H1 (cell line): ENCODE results near the gene CHD6. TPM values are rescaled to one million over a fixed set of nuclear protein-coding genes. Genes with fewer than 3 reads are reported as not detected.

Source experiments
- CTCF ChIA-PET: fragments of 300-600 bp; sonication (Branson Sonifier 250); formaldehyde crosslinking; loops from one replicate; lab custom pipeline; 2021; ENCODE audit not compliant: partially characterized antibody; lab: Charles Lee
- POLR2A ChIA-PET: fragments of 300-600 bp; sonication (Branson Sonifier 250); formaldehyde crosslinking; loops from one replicate; lab custom pipeline; 2021; ENCODE audit warnings: inconsistent platforms; ENCODE audit not compliant: partially characterized antibody; lab: Charles Lee
- DNase-seq, 2 experiments: peaks; one replicate each; pipeline versions ENCODE4 v3.0.0 to v3.0.0-alpha.2; 2010 to 2022; ENCODE audit warnings: low spot score in 2 of 2, low read depth in 1 of 2, mixed read lengths in 1 of 2
- FAIRE-seq: peaks from 2 replicates; lab custom pipeline; 2011; peaks lifted over from hg19 to GRCh38; lab: Jason Lieb, UNC
- H2AFZ ChIP-seq: 2 replicates; pipeline ENCODE4 v1.8.1; 2012; ENCODE audit warnings: low read length, inconsistent platforms
- H2AK5ac ChIP-seq: 2 replicates; pipeline ENCODE4 v1.6.1; 2013; ENCODE audit warnings: low read depth, low read length
- H2BK120ac ChIP-seq: replicated peaks from 2 replicates; pipeline ENCODE3; 2013; ENCODE audit warnings: low read depth, low read length, inconsistent platforms
- H2BK12ac ChIP-seq: 2 replicates; pipeline ENCODE4 v1.6.1; 2013; ENCODE audit warnings: low read depth, low read length
- H2BK15ac ChIP-seq: 2 replicates; pipeline ENCODE4 v1.6.1; 2013; ENCODE audit warnings: low read length
- H2BK20ac ChIP-seq: 2 replicates; pipeline ENCODE4 v1.6.1; 2013; ENCODE audit warnings: low read length
- H2BK5ac ChIP-seq: 2 replicates; pipeline ENCODE4 v1.6.1; 2013; ENCODE audit warnings: low read depth, low read length
- H3K14ac ChIP-seq: 2 replicates; pipeline ENCODE4 v1.6.1; 2013; ENCODE audit warnings: inconsistent platforms; ENCODE audit not compliant: insufficient read length
- H3K18ac ChIP-seq: 2 replicates; pipeline ENCODE4 v1.6.1; 2013; ENCODE audit warnings: low read length; ENCODE audit errors: extremely low read depth
- H3K23ac ChIP-seq: 2 replicates; pipeline ENCODE4 v1.6.1; 2013; ENCODE audit warnings: inconsistent platforms; ENCODE audit not compliant: insufficient read length
- H3K23me2 ChIP-seq: 2 replicates; pipeline ENCODE4 v1.6.1; 2013; ENCODE audit warnings: low read depth, low read length
- H3K27ac ChIP-seq: 2 replicates; pipeline ENCODE4 v1.6.1; 2011; ENCODE audit warnings: low read depth, low read length, inconsistent platforms
- H3K27me3 ChIP-seq, 4 experiments: replicated peaks in 1 of 4; 1 replicate in 1 of 4; 2 replicates in 3 of 4; pipeline versions ENCODE4 v1.6.1 to v1.8.1; 2011 to 2013; ENCODE audit warnings: low read length in 3 of 4, mild to moderate bottlenecking in 3 of 4, inconsistent platforms in 2 of 4, mixed read lengths in 2 of 4, moderate library complexity in 1 of 4; ENCODE audit not compliant: control insufficient read depth in 3 of 4, insufficient read depth in 3 of 4; ENCODE audit errors: extremely low read depth in 1 of 4
- H3K36me3 ChIP-seq, 4 experiments: 2 replicates each; pipeline versions ENCODE4 v1.6.1 to v1.8.1; 2011 to 2013; ENCODE audit warnings: mild to moderate bottlenecking in 4 of 4, low read length in 3 of 4, moderate library complexity in 2 of 4, control low read depth in 1 of 4, inconsistent platforms in 1 of 4; ENCODE audit not compliant: insufficient read depth in 4 of 4, control insufficient read depth in 2 of 4
- H3K4ac ChIP-seq: replicated peaks from 2 replicates; pipeline ENCODE3; 2013; ENCODE audit warnings: low read length, low read depth, mixed read lengths, inconsistent platforms; ENCODE audit not compliant: insufficient read length
- H3K4me1 ChIP-seq, 4 experiments: replicated peaks in 1 of 4; 1 replicate in 1 of 4; 2 replicates in 3 of 4; pipeline versions ENCODE4 v1.6.1 to v1.8.1; 2011 to 2013; ENCODE audit warnings: low read length in 3 of 4, inconsistent platforms in 2 of 4, mixed read lengths in 1 of 4; ENCODE audit not compliant: insufficient read depth in 4 of 4, control insufficient read depth in 3 of 4
- H3K4me2 ChIP-seq, 2 experiments: 2 replicates each; pipeline versions ENCODE4 v1.6.1 to v1.8.1; 2011 to 2013; ENCODE audit warnings: low read depth in 2 of 2, low read length in 2 of 2, control low read depth in 1 of 2, inconsistent platforms in 1 of 2, mild to moderate bottlenecking in 1 of 2; ENCODE audit not compliant: insufficient read depth in 1 of 2
- H3K4me3 ChIP-seq, 4 experiments: fragments of 200-600, 300-600 bp in 1 of 4; sonication (generic), shearing (Covaris generic), sonication (Bioruptor Twin) in 1 of 4; 2 replicates each; pipeline versions ENCODE4 v1.5.1 to v1.8.1; 2011 to 2016; ENCODE audit warnings: low read length in 4 of 4, low read depth in 3 of 4, control low read depth in 2 of 4, inconsistent platforms in 2 of 4, mild to moderate bottlenecking in 2 of 4, mixed read lengths in 1 of 4, moderate library complexity in 1 of 4; ENCODE audit not compliant: insufficient read depth in 2 of 4; ENCODE audit errors: extremely low read depth in 1 of 4
- H3K56ac ChIP-seq: replicated peaks from 2 replicates; pipeline ENCODE3; 2013; ENCODE audit warnings: low read depth, mild to moderate bottlenecking, mixed read lengths, low read length, inconsistent platforms; ENCODE audit not compliant: insufficient read length
- H3K79me1 ChIP-seq: 2 replicates; pipeline ENCODE4 v1.6.1; 2013; ENCODE audit warnings: low read depth, low read length, control low read depth
- H3K79me2 ChIP-seq, 2 experiments: 2 replicates each; pipeline versions ENCODE4 v1.6.1 to v1.8.1; 2012 to 2013; ENCODE audit warnings: low read length in 2 of 2, mild to moderate bottlenecking in 2 of 2, inconsistent platforms in 1 of 2; ENCODE audit not compliant: insufficient read depth in 2 of 2, control insufficient read depth in 1 of 2
- H3K9ac ChIP-seq, 4 experiments: replicated peaks in 1 of 4; 1 replicate in 1 of 4; 2 replicates in 3 of 4; pipeline versions ENCODE4 v1.6.1 to v1.8.1; 2011 to 2013; ENCODE audit warnings: low read depth in 3 of 4, low read length in 3 of 4, control low read depth in 2 of 4, mild to moderate bottlenecking in 2 of 4, moderate library complexity in 2 of 4, inconsistent platforms in 1 of 4; ENCODE audit errors: extremely low read depth in 1 of 4
- H3K9me3 ChIP-seq, 2 experiments: 2 replicates each; pipeline versions ENCODE4 v1.6.1 to v1.8.1; 2012 to 2013; ENCODE audit warnings: mild to moderate bottlenecking in 2 of 2, moderate library complexity in 2 of 2, control low read depth in 1 of 2, inconsistent platforms in 1 of 2, low read depth in 1 of 2, low read length in 1 of 2, mixed read lengths in 1 of 2; ENCODE audit not compliant: insufficient read depth in 2 of 2
- H4K20me1 ChIP-seq, 2 experiments: replicated peaks in 1 of 2; 2 replicates each; pipeline versions ENCODE3 to v1.8.1; 2011 to 2013; ENCODE audit warnings: inconsistent platforms in 2 of 2, low read length in 2 of 2, mild to moderate bottlenecking in 1 of 2; ENCODE audit not compliant: insufficient read depth in 2 of 2, control insufficient read depth in 1 of 2
- H4K5ac ChIP-seq: 2 replicates; pipeline ENCODE4 v1.6.1; 2013; ENCODE audit warnings: low read length, low read depth, mixed read lengths, inconsistent platforms; ENCODE audit not compliant: insufficient read length
- H4K8ac ChIP-seq: 2 replicates; pipeline ENCODE4 v1.8.0; 2013; ENCODE audit warnings: mild to moderate bottlenecking, moderate library complexity, low read length, inconsistent platforms; ENCODE audit not compliant: insufficient read depth; ENCODE audit errors: extremely low read depth
- H4K91ac ChIP-seq: replicated peaks from 2 replicates; pipeline ENCODE3; 2013; ENCODE audit warnings: low read length, mixed read lengths, inconsistent platforms; ENCODE audit not compliant: insufficient read length
- BCL11A ChIP-seq, 2 experiments: IDR thresholded peaks; one replicate each; pipeline ENCODE4 v1.6.1; 2011; ENCODE audit warnings: low read depth in 2 of 2, low read length in 2 of 2, mild to moderate bottlenecking in 2 of 2
- CBX5 ChIP-seq: fragments of 300-800, 300-1000 bp; sonication (generic); IDR thresholded peaks from 2 replicates; pipeline ENCODE4 v1.7.1; 2016; ENCODE audit warnings: antibody characterized with exemption, low read length, low read depth
- CTCF ChIP-seq, 3 experiments: IDR thresholded peaks; 1 replicate in 2 of 3; 2 replicates in 1 of 3; pipeline versions ENCODE4 v1.5.1 to v1.6.1; 2011; ENCODE audit warnings: low read length in 3 of 3, mild to moderate bottlenecking in 3 of 3, inconsistent platforms in 2 of 3, low read depth in 1 of 3, moderate library complexity in 1 of 3; ENCODE audit not compliant: insufficient read depth in 1 of 3; ENCODE audit errors: control extremely low read depth in 1 of 3
- E2F6 ChIP-seq: IDR thresholded peaks from 2 replicates; pipeline ENCODE4 v1.6.1; 2012; ENCODE audit warnings: inconsistent platforms
- EZH2 ChIP-seq: fragments of 200-600 bp; sonication (generic); IDR thresholded peaks from 2 replicates; pipeline ENCODE4 v1.7.1; 2012; ENCODE audit warnings: low read depth, mild to moderate bottlenecking, moderate library complexity, low read length, inconsistent platforms; ENCODE audit not compliant: severe bottlenecking
- POU5F1 ChIP-seq: IDR thresholded peaks from 2 replicates; pipeline ENCODE4 v1.6.1; 2011; ENCODE audit warnings: low read depth, mild to moderate bottlenecking, low read length, moderate library complexity
- RFX5 ChIP-seq: IDR thresholded peaks from 2 replicates; pipeline ENCODE4 v1.6.1; 2011; ENCODE audit warnings: low read depth, low read length, improper control_type of control experiment, borderline replicate concordance
- TAF1 ChIP-seq: IDR thresholded peaks from 2 replicates; pipeline ENCODE4 v1.6.1; 2011; ENCODE audit warnings: mild to moderate bottlenecking, low read depth, low read length
- WGBS, 2 experiments: shearing (Covaris generic) in 1 of 2; methylation state at CpG; one replicate each; pipeline versions ENCODE4 v1.1.6 to v1.1.7; 2013 to 2015; ENCODE audit warnings: low lambda C conversion rate in 2 of 2, mixed read lengths in 2 of 2, inconsistent platforms in 1 of 2, low coverage in 1 of 2, missing lambda C conversion rate in 1 of 2; ENCODE audit not compliant: insufficient replicate concordance in 2 of 2, insufficient coverage in 1 of 2, insufficient read length in 1 of 2; ENCODE audit errors: extremely low coverage in 1 of 2, missing lambda C conversion rate in 1 of 2; 5-methylcytosine and 5-hydroxymethylcytosine counted together
- polyA plus RNA-seq, 7 experiments: library from polyadenylated mRNA; depleted of rRNA in 3 of 7; stranded (reverse) in 5 of 7; unstranded in 2 of 7; fragments of >200 nt in 5 of 7; fragments of 200-250 nt in 2 of 7; gene quantifications; 1 replicate in 5 of 7; 2 replicates in 1 of 7; 4 replicates in 1 of 7; pipeline versions ENCODE4 v1.2.1 to v1.2.3, GENCODE V29; 2011 to 2013; ENCODE audit warnings: missing spikeins in 2 of 7, mixed read lengths in 2 of 7
- total RNA-seq: library from RNA; stranded (reverse); fragmentation: NEBNext Ultra II Directional; extraction: Animal tissue kit (Norgen Biotek cat#: 25700); gene quantifications from 2 replicates; pipeline ENCODE4 v1.2.1, GENCODE V29; 2021

CHD6 gene
- total and polyA plus RNA-seq, 2 of the 8 experiments (the other 6 are each of a cell fraction or from before 2014, with no cell fraction given) = 11.1 to 62.9 TPM

DNA sequence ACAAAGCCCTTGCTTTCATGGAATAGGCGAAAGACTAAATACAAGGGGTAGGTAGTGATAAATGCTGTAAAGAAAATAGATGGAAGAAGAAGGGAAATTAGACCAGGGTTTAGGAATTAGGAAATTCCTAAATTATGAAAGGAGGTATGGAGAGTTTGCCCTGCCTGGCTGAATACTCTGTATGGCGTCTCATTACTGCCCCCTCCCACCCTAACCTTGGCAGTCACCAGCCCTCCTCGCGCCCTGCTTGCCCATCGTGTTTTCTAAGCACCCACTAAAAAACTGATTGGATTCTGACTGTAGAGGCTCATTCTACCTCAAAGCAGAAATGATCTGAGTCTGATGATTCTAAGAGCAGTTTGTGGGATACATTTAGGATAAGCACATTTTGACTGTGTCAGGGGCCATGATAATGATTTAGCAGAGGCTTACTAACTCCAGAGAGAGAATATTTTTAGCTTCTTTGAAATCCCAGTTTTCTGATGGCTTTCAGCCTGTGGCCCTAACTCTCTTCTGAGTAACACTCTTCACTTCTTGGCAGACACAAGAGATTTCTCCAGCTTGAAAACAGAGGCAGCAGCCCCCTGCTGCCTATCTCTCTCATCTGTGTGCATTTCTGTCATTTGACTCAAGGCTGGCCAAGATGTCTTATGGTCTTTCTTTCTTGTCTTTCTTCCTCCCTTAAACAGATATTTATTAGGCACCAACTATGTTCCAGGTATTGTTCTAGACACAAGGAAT, 1.4 kb upstream of the CHD6 start:
- POLR2A ChIA-PET = interaction anchor here (0.8 to 1.6 kb wide), 6 partner anchors 11 to 224 kb away, joined by 3 to 6 read pairs (median 4); no protein-coding TSS in a partner anchor
- no peak for FAIRE-seq
- TF ChIP-seq CBX5 (no peak), TAF1 (no peak), EZH2 (no peak), E2F6 (no peak), POU5F1 (no peak), RFX5 (no peak), BCL11A (IDR thresholded peaks at IDR 0.05; ENCODE audit: low read depth in 2 of 2, low read length in 2 of 2) (no peak), CTCF (IDR thresholded peaks at IDR 0.05; ENCODE audit: control extremely low read depth in 1 of 3, insufficient read depth in 1 of 3, low read depth in 1 of 3, low read length in 3 of 3) (peak in 2 of 3 experiments; percentile 9 to 12; a peak in 2 of 4 replicates)

More for the DNA sequence above, 1.4 kb upstream of the CHD6 start:
- Histone ChIP-seq H2BK20ac (no peak overlapping the region), H3K79me2 (peaks cover 22 to 31% of the 10 kb centered on the region in 2 experiments), H2BK120ac (no peak overlapping the region), H3K36me3 (no peaks in the 10 kb centered on the region), H3K23ac (no peak overlapping the region), H3K9me3 (no peaks in the 10 kb centered on the region), H3K79me1 (no peaks in the 10 kb centered on the region; the same call in 1 of the 2 replicates), H2AFZ (no peak overlapping the region; the same call in 1 of the 2 replicates), H4K8ac (no peak overlapping the region), H3K56ac (no peak overlapping the region), H3K27ac (no peak overlapping the region), H2BK12ac (no peak overlapping the region), H3K27me3 (no peaks in the 10 kb centered on the region), H4K5ac (no peak overlapping the region), H2AK5ac (no peak overlapping the region), H3K4ac (no peak overlapping the region), H4K20me1 (peaks cover 8% of the 10 kb centered on the region in 2 experiments), H3K23me2 (no peaks in the 10 kb centered on the region; the same call in 1 of the 2 replicates), H3K4me2 (peak overlapping the region; percentile 70 to 81), H3K4me1 (peaks cover 0 to 8% (median 6%) of the 10 kb centered on the region in 4 experiments; a peak in 4 of 7 replicates), H3K4me3 (peak overlapping the region; percentile 44 to 83 (median 64); a peak in 7 of 8 replicates), H3K18ac (no peak overlapping the region), H3K9ac (peak overlapping the region in 1 of 4 experiments; percentile 34; a peak in 1 of 7 replicates), H2BK15ac (no peak overlapping the region), H4K91ac (no peak overlapping the region), H3K14ac (no peak overlapping the region), H2BK5ac (no peak overlapping the region)
- CTCF ChIA-PET = interaction anchor here (0.7 to 2.1 kb wide), 11 partner anchors 11 to 155 kb away, joined by 3 to 5 read pairs (median 4); no protein-coding TSS in a partner anchor
- WGBS, 2 experiments = 41% methylated on average over 5 of the region's 5 CpGs; no CpG with 5 or more reads in 1 of the 2 experiments
- no peak for DNase-seq
